ENCODE data around the gene HPCA.

GRCh38 chr1:32860566-32860965 lies 25.7 kb upstream of the HPCA start:
- TF ChIP-seq GABPB1 (CRISPR knock-in tag; IDR thresholded peaks at IDR 0.05) (no peak), RAD21 (CRISPR knock-in tag; IDR thresholded peaks at IDR 0.05) (no peak), BATF2 (CRISPR knock-in tag; IDR thresholded peaks at IDR 0.05) (no peak), NFYB (CRISPR knock-in tag; IDR thresholded peaks at IDR 0.05) (no peak), JDP2 (CRISPR knock-in tag; IDR thresholded peaks at IDR 0.05; ENCODE audit: borderline replicate concordance) (no peak), UBTF (CRISPR knock-in tag; IDR thresholded peaks at IDR 0.05) (no peak), RBM39 (IDR thresholded peaks at IDR 0.05; ENCODE audit: low read depth, low read length, poor library complexity, severe bottlenecking) (no peak), ZNF768 (CRISPR knock-in tag; IDR thresholded peaks at IDR 0.05) (no peak), ARNT (IDR thresholded peaks at IDR 0.05) (no peak), STAT6 (CRISPR knock-in tag; IDR thresholded peaks at IDR 0.05; ENCODE audit: borderline replicate concordance) (no peak), SRSF9 (IDR thresholded peaks at IDR 0.05; ENCODE audit: borderline replicate concordance, insufficient read depth, low read depth, low read length, poor library complexity, severe bottlenecking) (no peak)
